Occipital lobe (tissue), 2 donors: ENCODE measurements around the gene TAF11. TPM values are rescaled to one million over a fixed set of nuclear protein-coding genes. Genes with fewer than 3 reads are reported as not detected.
"Not testable (repeated sequence)": the region's sequence is repeated elsewhere in the genome, so short reads cannot be mapped to it uniquely, and the experiment has no call there.

ENCODE experiments used
- DNase-seq: peaks from one replicate; lab custom pipeline; 2025; lab: John Stamatoyannopoulos, UW
- total RNA-seq: library from RNA; depleted of rRNA; stranded (reverse); fragments of >200 nt; gene quantifications from one replicate; pipeline ENCODE4 v1.2.3, GENCODE V29; 2014

TAF11 gene
- total RNA-seq, 1 donor from 2014 or later = 32.4 TPM

DNA sequence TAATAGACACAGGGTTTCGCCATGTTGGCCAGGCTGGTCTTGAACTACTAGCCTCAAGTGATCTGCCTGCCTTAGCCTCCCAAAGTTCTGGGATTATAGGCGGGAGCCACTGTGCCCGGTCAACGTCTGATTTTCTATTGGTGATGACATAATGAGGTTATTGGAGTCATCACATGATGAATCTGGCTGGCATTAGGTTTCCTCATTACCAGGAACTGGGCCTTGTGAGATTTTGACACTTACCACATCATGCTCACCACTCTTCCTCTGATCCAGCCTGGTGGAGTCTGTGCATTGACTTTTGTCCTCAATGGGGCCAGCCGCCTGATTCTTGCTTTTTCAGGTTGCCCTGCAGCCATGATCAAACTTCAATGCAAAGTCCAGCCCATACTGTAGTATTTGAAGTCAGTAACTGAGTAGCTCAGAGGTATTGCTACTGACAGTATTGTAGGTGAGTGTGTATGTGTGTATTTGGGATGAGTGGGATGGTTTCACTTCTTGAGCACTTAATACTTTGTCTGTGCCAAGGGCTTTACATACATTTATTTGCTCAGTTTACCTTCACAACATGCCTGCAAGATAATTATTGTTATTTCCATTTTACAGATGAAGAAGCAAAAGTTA, 17.3 kb upstream of the TAF11 start:
- no peak for DNase-seq

DNA sequence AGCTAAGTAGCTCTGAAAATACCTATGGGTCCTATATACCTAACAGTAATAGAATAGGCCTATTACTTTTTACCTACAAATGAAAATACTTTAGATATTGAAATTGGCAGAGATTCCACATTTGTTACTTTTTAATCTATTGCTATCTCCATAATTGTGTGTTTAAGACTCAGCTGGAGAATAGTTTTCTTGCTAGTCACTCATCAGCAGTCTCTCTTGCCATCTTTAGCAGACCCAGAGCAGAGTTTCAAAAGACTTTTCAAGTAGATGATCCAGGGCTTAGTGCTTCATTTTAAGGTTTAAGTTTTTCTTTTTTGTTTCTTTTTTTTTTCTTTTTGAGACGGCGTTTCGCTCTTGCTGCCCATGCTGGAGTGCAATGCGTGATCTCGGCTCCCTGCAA, 14.1 kb upstream of the TAF11 start:
- DNase-seq = no peak

GRCh38 chr6:34900321-34901031, 12.6 kb upstream of the TAF11 start:
- no peak for DNase-seq

- DNase-seq = not testable (repeated sequence)
These were observed 11.9 kb upstream of the TAF11 start for GRCh38 chr6:34899748-34900147.

GRCh38 chr6:34897716-34898115, 9.9 kb upstream of the TAF11 start:
- no peak for DNase-seq

DNA sequence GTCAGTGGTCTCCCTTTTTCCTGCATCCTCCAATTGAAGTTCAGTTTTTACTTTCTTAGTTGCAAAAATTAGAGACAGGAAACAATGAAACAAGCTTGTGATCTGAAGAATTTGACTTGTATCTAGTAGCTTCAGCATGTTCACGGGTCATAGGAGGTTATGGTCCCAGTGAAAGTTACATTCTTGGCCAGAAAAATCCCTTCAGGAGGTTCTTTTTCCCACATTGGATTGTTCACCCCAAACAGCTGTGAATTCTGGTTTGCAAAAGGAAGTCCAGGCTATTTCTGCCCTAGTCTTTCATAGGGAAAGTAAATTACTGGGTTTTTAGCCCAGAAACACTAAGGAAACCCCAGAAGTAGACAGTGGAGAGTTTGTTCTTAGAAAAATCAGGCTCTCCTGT, 9.3 kb upstream of the TAF11 start:
- no peak for DNase-seq

DNA sequence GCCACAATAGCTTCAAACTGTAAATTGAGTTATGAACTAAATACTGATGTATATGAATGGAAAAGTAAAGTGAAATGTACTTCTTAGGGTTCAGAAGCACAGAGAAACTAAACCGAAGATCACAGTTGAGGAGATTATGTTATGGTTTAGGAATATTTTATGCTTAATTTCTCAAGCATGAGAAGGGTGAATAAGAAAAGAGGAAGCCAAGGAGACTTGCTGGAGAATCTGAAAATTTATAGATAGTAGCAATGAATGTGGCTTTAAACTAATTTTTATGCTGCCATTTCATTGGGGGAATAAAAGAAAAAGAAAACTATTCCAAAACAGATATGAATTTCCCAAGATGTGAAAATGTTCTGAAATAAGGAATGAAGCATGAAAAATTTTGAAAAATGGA, 6.9 kb upstream of the TAF11 start:
- no peak for DNase-seq

GRCh38 chr6:34891296-34891695, 3.5 kb upstream of the TAF11 start:
- no peak for DNase-seq

DNA sequence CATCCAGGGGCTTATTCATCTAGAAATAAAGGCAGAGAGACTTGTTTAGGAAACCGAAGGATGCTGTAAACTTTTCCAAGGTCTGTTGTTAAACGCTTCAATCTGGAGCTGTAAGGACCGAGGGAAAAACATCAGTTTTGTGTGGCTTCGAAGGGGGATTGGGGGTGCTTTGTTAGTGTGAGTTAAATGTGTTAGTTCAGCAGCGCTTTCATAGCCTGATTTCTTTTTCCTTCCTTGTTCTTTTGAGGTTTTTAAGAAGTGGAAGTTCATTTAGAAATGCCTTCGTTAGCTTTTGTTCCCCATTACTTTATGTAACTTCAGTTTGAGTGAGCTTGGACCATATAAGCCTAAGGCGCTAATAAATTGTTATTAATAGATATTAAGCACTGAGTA, 2.7 kb upstream of the TAF11 start:
- DNase-seq = no peak

DNA sequence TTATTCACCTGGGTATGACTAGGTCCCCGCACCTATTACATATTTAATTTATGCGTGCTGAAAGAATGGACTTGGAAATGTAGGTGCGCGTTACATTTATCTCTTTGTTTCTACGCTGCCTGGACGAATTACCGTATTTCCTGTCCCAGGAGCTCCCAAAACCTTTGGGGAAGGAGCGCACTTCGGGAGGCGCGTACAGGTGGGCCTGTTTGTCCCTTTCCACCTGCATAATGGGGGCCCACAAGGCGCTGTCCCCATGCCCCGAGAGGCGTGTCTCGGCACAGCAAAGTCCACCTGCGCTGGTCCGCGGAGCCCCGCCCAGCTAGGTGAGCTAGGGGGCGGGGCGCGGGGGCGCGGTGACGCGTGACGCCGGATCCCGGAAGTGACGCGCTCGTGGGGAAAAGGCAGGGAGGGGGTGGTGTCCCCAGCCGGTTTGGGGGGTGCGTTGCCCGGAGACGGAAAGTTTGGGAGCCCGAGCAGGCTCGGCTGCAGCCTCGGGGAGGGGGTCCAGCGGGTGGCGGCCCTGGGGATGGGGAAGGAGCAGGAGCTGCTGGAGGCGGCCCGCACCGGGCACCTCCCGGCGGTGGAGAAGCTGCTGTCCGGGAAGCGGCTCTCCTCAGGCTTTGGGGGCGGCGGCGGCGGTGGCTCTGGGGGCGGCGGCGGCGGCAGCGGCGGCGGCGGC, 1.2 kb upstream of the TAF11 start, which contains the start of gene ANKS1A:
Gene ANKS1A (plus strand): TSS at position 382 of the 682 bp plus-strand sequence. CDS start 148 bp downstream, at position 530.
- DNase-seq = peak; percentile 79

- no peak for DNase-seq
These were observed 643 bp upstream of the TAF11 start for GRCh38 chr6:34888514-34888856.

DNA sequence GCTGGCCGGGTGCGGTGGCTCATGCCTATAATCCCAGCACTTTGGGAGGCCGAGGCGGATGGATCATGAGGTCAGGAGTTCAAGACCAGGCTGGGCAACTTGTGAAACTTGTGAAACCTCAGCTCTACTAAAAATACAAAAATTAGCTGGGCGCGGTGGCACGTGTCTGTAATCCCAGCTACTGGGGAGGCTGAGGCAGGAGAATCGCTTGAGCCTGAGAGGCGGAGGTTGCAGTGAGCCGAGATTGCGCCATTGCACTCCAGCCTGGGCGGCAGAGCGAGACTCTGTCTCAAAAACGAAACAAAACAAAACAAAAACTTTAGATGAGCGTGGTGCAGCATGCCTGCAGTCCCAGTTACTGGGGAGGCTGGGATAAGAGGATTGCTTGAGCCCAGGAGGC, 2.0 kb downstream of the TAF11 start:
- not testable (repeated sequence) for DNase-seq

DNA sequence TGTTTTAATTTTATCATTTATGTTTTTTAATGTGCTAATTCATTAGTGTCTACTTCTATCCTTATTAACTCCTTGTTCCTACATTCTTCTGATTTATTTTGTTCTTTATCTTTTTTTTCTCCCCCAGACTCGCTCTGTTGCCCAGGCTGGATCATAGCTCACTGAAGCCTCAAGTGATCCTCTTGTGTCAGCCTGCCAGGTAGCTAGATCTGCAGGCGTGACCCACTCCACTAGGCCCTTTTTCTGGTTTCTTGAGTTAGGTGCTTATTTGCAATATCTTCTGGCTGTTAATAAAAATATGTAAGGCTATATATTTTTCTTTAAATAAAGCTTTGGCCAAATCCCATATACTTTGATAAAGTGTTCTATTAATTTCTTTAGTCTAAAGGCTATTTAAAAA, 2.8 kb downstream of the TAF11 start:
- no peak for DNase-seq

DNA sequence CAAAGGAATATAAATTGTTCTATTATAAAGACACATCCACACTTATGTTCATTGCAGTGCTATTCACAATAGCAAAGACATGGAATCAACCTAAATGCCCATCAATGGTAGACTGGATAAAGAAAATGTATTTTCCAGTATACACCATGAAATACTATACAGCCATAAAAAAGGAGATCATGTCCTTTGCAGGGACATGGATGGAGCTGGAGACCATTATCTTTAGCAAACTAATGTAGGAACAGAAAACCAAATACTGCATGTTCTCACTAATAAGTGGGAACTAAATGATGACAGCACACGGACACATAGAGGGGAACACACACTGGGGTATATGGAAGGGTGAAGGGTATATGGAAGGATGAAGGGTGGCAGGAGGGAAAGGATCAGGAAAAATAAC, 3.8 kb downstream of the TAF11 start:
- not testable (repeated sequence) for DNase-seq

DNA sequence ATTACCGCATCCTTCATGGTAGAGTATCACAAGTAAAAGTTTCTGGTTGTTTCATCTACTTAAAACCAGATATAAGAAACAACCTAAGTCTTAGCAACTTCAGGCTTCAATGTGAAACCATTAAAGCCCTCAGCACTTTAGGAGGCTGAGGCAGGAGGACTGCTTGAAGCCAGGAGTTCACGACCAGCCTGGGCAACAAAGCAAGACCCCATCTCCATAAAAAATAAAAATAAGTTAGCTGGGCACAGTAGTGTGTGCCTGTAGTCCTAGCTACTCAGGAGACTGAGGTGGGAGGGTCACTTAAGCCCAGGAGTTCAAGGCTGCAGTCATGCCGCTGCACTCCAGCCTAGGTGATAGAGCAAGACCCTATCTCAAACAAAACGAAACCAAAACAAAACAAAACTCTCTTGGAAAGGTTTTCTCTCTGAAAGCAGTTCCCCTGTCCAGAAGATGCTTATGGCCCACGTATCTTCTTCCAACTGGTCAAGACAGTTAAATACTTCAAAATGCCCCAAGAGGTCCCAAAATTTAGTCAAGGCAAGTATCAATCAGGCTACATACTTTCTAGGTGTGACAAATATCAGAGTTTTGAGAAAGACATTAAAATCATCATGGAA, 9.9 kb downstream of the TAF11 start:
- DNase-seq = no peak

GRCh38 chr6:34877259-34877658, 10.6 kb downstream of the TAF11 start:
- DNase-seq = no peak

GRCh38 chr6:34876472-34876871, 11.4 kb downstream of the TAF11 start:
- no peak for DNase-seq

- DNase-seq = no peak
These were observed 12.3 kb downstream of the TAF11 start for GRCh38 chr6:34875292-34876213.

DNA sequence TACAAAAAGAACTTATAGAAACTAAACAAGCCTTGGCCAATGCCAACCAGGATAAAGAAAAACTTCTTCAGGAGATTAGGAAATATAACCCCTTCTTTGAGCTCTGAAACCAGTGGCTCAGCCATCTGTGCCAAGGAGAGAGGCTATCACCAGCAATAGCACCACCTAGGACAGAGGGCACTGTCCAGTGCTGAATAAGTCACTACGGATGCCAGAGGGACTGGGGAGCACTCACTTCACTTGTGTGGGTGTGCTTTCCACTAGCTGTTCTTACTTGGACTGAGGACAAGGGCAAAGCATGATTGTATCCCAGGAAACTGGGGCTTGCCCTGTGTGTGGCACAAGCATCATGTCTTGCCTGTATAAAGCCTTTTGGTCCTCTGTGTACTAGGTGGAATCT, 15.5 kb downstream of the TAF11 start:
- DNase-seq = no peak

- no peak for DNase-seq
These were observed 16.0 kb downstream of the TAF11 start for GRCh38 chr6:34871853-34872252.

- DNase-seq = no peak
These were observed 20.4 kb downstream of the TAF11 start for GRCh38 chr6:34867484-34867883.
